Stimulated activated CD4-positive, alpha-beta T cell treated with anti-CD3 and anti-CD28 coated beads, Interleukin-4, amount 100 ng/mL, for 4 hours (primary cell): Measurements from ENCODE around the gene ALDOC.

Experiments used
- DNase-seq, 2 experiments: peaks; one replicate each; pipeline ENCODE4 v3.0.0-alpha.2; 2020

The ALDOC gene

DNA sequence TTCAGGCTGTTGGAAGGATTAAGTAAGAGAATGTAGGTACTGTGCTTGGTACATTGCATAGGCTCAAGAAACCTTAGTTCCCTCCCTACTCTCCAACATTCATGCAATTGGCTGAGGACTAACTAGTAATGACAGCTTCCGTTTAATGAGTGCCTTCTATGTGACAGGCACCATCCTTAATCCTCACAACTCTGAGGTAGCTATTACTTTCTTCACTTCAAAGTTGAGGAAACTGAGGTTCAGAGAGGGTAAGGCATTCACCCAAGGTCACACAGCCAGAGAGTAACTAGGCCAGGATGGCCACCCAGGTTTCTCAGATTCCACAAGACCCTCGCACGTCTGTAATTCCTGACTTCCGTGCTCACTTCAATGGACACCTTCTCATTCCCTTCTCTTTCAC, 46.4 kb downstream of the ALDOC start:
- no peak for DNase-seq

DNA sequence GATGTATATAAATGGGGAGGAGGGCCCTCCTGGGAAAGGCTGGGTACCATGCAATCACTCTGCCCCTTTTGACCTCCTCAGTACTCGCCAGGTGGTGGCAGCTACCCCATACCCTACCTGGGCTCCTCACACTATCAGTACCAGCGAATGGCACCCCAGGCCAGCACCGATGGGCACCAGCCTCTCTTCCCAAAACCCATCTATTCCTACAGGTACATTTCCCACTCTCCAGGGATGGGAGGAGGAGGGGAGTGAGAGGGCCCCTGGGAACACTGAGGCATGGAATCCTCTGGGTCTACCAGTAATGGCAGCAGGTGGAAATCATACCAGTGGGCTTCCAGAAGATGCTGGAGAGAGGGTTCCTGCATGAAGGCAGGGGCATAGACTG, 47.7 kb downstream of the ALDOC start:
- no peak for DNase-seq

DNA sequence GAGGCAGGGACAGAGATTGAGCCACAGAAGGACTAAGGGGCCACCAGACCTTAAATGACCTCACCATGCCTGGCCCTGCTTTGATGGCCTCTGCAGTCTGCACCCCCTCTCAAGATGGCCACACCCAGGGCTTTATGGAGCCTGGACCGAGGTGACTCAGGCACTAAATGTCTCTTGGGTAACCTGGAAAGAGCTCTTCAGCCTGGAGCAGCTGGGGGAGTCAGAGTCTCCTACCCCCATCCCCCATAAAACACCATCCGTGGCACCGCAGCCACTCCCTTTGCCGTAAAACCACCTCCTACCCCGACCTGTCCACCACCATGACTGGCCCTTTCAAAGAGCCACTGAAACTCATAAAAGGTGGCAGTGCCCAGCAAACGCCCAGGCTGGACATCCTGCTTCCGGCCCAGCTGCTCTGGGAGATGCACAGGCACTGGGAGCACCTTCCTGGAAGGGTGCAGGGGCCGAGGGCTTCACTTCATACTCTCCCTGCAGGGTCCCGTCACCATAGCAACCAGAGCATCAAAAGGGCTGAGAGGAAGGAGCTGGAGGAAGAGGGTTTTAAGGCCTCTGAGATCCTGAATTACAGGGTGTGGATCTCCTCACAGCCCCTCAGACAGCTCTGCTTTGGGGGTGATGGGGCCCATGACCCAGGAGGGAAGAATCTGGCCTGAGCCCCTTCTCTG, 48.2 kb downstream of the ALDOC start:
- no peak for DNase-seq

DNA sequence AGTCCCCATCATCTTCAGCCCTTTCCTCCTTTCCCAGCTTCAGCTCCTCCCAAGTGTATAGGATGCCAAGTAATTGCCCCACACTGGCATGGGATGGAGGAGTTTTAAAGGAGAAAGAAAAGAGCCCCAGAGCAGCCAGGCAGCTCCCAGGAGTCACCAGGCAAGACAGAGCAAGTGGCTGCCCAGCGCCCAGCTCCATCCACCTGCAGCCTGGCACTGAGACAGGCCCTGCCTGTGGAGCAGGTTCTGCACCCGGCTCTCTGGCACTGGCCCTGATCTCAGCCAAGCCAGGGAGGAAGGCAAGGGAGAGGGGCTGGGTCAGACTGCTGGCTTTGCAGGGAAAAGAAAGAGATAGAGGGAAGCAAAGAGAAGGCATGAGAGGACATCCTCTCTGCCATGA, 48.8 kb downstream of the ALDOC start:
- DNase-seq: no peak

DNA sequence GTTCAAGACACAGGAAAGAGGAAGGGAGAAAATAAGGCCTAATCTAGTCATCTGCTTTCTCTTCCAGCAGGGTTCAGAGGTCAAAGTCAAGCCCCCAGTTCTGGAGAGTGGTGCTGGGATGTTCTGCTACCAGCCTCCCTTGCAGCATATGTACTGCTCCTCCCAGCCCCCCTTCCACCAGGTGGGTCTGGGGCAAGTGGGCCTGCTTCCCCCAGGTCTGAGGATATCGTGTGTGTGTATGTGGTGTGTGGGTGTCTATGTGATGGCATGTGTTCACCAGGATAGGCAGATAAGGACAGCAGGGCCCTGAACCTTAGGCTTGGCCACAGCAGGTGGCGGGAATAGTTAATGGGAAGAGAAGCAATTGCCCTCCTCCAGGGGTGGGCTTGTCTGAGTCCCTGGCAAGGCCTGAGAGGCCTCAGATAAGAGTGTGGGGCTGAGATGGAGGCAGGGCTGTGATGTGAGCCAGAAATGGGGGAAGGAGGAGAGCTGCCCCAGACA, 49.5 kb downstream of the ALDOC start:
- no peak for DNase-seq

- no peak for DNase-seq
Observed at GRCh38 chr17:28526381-28526780, 50.3 kb downstream of the ALDOC start.

- DNase-seq: no peak
Observed at GRCh38 chr17:28524476-28525424, 51.9 kb downstream of the ALDOC start.

- DNase-seq: no peak
Observed at GRCh38 chr17:28523876-28524275, 52.8 kb downstream of the ALDOC start.

- DNase-seq: no peak
Observed at GRCh38 chr17:28523186-28523585, 53.5 kb downstream of the ALDOC start.
